Vagina (tissue), 2 donors: ENCODE results near the gene SRRT. TPM values are rescaled to one million over a fixed set of nuclear protein-coding genes. Genes with fewer than 3 reads are reported as not detected.
"Not testable (repeated sequence)": the region's sequence is repeated elsewhere in the genome, so short reads cannot be mapped to it uniquely, and the experiment has no call there.

Source experiments
- DNase-seq, 2 donors: peaks; one replicate each; pipeline ENCODE4 v3.0.0-alpha.2; 2017; ENCODE audit errors: extremely low spot score in 2 of 2
- H3K27ac ChIP-seq: fragments of 200-600 bp; sonication (generic); one replicate; pipeline ENCODE4 v1.5.1; 2019
- H3K27me3 ChIP-seq: fragments of 200-600 bp; sonication (generic); one replicate; pipeline ENCODE4 v1.5.1; 2019
- H3K36me3 ChIP-seq, 2 donors: fragments of 200-600 bp; sonication (generic); one replicate each; pipeline ENCODE4 v1.5.1; 2017 to 2019
- H3K4me1 ChIP-seq: fragments of 200-600 bp; sonication (generic); one replicate; pipeline ENCODE4 v1.5.1; 2019
- H3K4me3 ChIP-seq, 2 donors: fragments of 200-600 bp; sonication (generic); 1 replicate in 1 of 2; 2 replicates in 1 of 2; pipeline ENCODE4 v1.5.1; 2016 to 2019
- H3K9me3 ChIP-seq: fragments of 200-600 bp; sonication (generic); one replicate; pipeline ENCODE4 v1.5.1; 2019
- CTCF ChIP-seq, 3 experiments: fragments of 450-650 bp in 2 of 3; fragments of 200-600 bp in 1 of 3; sonication (generic) in 1 of 3; IDR thresholded peaks; one replicate each; pipeline ENCODE4 v1.5.1; 2017 to 2019; ENCODE audit warnings: antibody characterized with exemption in 3 of 3, mild to moderate bottlenecking in 2 of 3, moderate library complexity in 2 of 3
- POLR2A ChIP-seq, 2 donors: fragments of 450-650 bp; IDR thresholded peaks; one replicate each; pipeline ENCODE4 v1.6.1; 2017; ENCODE audit warnings: antibody characterized with exemption in 2 of 2, mild to moderate bottlenecking in 2 of 2, moderate library complexity in 2 of 2
- POLR2AphosphoS5 ChIP-seq, 2 donors: sonication (generic); formaldehyde crosslinking; IDR thresholded peaks; one replicate each; pipeline ENCODE4 v1.9.0; 2017; ENCODE audit warnings: antibody characterized with exemption in 2 of 2, mild to moderate bottlenecking in 2 of 2, low read depth in 1 of 2; ENCODE audit not compliant: insufficient read depth in 1 of 2
- intact Hi-C: fragments of 100-400 bp; cut with DNase I; formaldehyde crosslinking; loops from one replicate; pipeline ENCODE4 v1.15.1; 2023
- microRNA-seq: library from miRNA; unstranded; fragments of <30 nt; microRNA quantifications from one replicate; pipeline ENCODE4, GENCODE V29; 2017; ENCODE audit warnings: borderline number of aligned reads, borderline replicate concordance
- small RNA-seq: library from RNA; depleted of rRNA; stranded (forward); fragments of <200 nt; gene quantifications from one replicate; pipeline ENCODE3, GENCODE V24; 2016
- total RNA-seq: library from RNA; depleted of rRNA; stranded (reverse); fragments of >200 nt; gene quantifications from one replicate; pipeline ENCODE4 v1.2.3, GENCODE V29; 2016

Gene SRRT
- total RNA-seq, 1 donor from 2014 or later, result 96.5 TPM

- TF ChIP-seq CTCF (IDR thresholded peaks at IDR 0.05), result no peak
- no peak for DNase-seq
- Histone ChIP-seq H3K36me3 (no peaks in the 10 kb centered on the region), H3K27ac (no peak overlapping the region), H3K9me3 (no peaks in the 10 kb centered on the region), H3K4me1 (no peaks in the 10 kb centered on the region), H3K27me3 (no peaks in the 10 kb centered on the region), H3K4me3 (no peak overlapping the region)
- intact Hi-C loops, result no loop called here
Observed at GRCh38 chr7:100929808-100930174, 54.9 kb downstream of the SRRT start.

- intact Hi-C loops, result no loop called here
- no peak for DNase-seq
Observed at GRCh38 chr7:100933734-100934133, 58.8 kb downstream of the SRRT start.

GRCh38 chr7:100935381-100935780 lies 60.5 kb downstream of the SRRT start:
- H3K4me1 ChIP-seq, intact Hi-C loops, H3K27me3 ChIP-seq, DNase-seq, H3K4me3 ChIP-seq, H3K9me3 ChIP-seq, H3K36me3 ChIP-seq, H3K27ac ChIP-seq: not testable (repeated sequence)

More at GRCh38 chr7:100933734-100934133, 58.8 kb downstream of the SRRT start:
- no peaks in the 10 kb centered on the region for H3K36me3 ChIP-seq
- H3K27ac ChIP-seq, result no peak overlapping the region
- no peaks in the 10 kb centered on the region for H3K9me3 ChIP-seq
- H3K27me3 ChIP-seq, result no peaks in the 10 kb centered on the region
- TF ChIP-seq POLR2AphosphoS5 (IDR thresholded peaks at IDR 0.05; ENCODE audit: insufficient read depth in 1 of 2, low read depth in 1 of 2) (no peak), CTCF (IDR thresholded peaks at IDR 0.05) (no peak), POLR2A (IDR thresholded peaks at IDR 0.05) (no peak)
- no peaks in the 10 kb centered on the region for H3K4me1 ChIP-seq
- H3K4me3 ChIP-seq, result no peak overlapping the region

- intact Hi-C loops, H3K9me3 ChIP-seq, H3K4me3 ChIP-seq, DNase-seq, H3K27ac ChIP-seq, H3K27me3 ChIP-seq, H3K36me3 ChIP-seq, H3K4me1 ChIP-seq: not testable (repeated sequence)
Observed at GRCh38 chr7:100936167-100936566, 61.3 kb downstream of the SRRT start.

Small RNA genes lying within 50 kb of the gene (microRNA-seq; reads per million reads assigned to microRNA genes)
- gene MIR6875, result not detected

Small RNA genes lying within 50 kb of the gene (small RNA-seq; reads per million reads assigned to genes)
- not detected for gene RN7SL549P
- gene RPS29P15, result not detected

Other genes starting within 250 kb of the SRRT start
- 0.25 TPM for gene TFR2, start 233.6 kb upstream of the SRRT start, total RNA-seq
- gene ACTL6B, start 218.7 kb upstream of the SRRT start, total RNA-seq, result 0.49 TPM
- 283 TPM for gene GNB2, start 201.4 kb upstream of the SRRT start, total RNA-seq
- gene GIGYF1, start 180.9 kb upstream of the SRRT start, total RNA-seq, result 20.6 TPM
- 44.0 TPM for gene POP7, start 169.0 kb upstream of the SRRT start, total RNA-seq
- gene EPO, start 154.6 kb upstream of the SRRT start, total RNA-seq, result not detected
- gene ZAN, start 141.5 kb upstream of the SRRT start, total RNA-seq, result not detected
- gene EPHB4, start 47.6 kb upstream of the SRRT start, total RNA-seq, result 72.4 TPM
- gene SLC12A9, start 22.4 kb upstream of the SRRT start, total RNA-seq, result 15.7 TPM
- 52.1 TPM for gene TRIP6, start 7.7 kb upstream of the SRRT start, total RNA-seq
- 3.4 TPM for gene UFSP1, start 14.6 kb downstream of the SRRT start, total RNA-seq
- 9.3 TPM for gene ACHE, start 20.8 kb downstream of the SRRT start, total RNA-seq
- 0.49 TPM for gene MUC3A, start 74.4 kb downstream of the SRRT start, total RNA-seq
- gene MUC12, start 94.5 kb downstream of the SRRT start, total RNA-seq, result 2.7 TPM
- gene MUC17, start 145.0 kb downstream of the SRRT start, total RNA-seq, result not detected
- 19.4 TPM for gene TRIM56, start 210.4 kb downstream of the SRRT start, total RNA-seq